Neural cell (in vitro differentiated cells): Measurements from ENCODE around the gene ADAM30. TPM values are rescaled to one million over a fixed set of nuclear protein-coding genes. Genes with fewer than 3 reads are reported as not detected.
"Not testable (repeated sequence)": the region's sequence is repeated elsewhere in the genome, so short reads cannot be mapped to it uniquely, and the experiment has no call there.

Experiments used
- H2AFZ ChIP-seq: fragments of 200-600, 300-800 bp; sonication (generic), shearing (Covaris generic); 2 replicates; pipeline ENCODE4 v1.6.0; 2014; ENCODE audit warnings: low read depth, mild to moderate bottlenecking, antibody characterized with exemption, low read length, moderate library complexity
- H3F3A ChIP-seq: fragments of 200-600 bp; shearing (Covaris generic); 2 replicates; pipeline ENCODE4 v1.6.1; 2016; ENCODE audit warnings: mild to moderate bottlenecking, moderate library complexity, mixed read lengths, antibody characterized with exemption, low read length; ENCODE audit not compliant: insufficient read depth, poor library complexity, severe bottlenecking
- H3K27ac ChIP-seq: fragments of 200-600, 300-800 bp; sonication (generic), shearing (Covaris generic); 2 replicates; pipeline ENCODE4 v1.5.1; 2014; ENCODE audit warnings: mild to moderate bottlenecking, low read length, moderate library complexity
- H3K27me3 ChIP-seq: fragments of 300-800, 200-600 bp; sonication (generic), shearing (Covaris generic); 2 replicates; pipeline ENCODE4 v1.6.0; 2014; ENCODE audit warnings: mild to moderate bottlenecking, low read depth, low read length, moderate library complexity; ENCODE audit not compliant: insufficient read depth
- H3K36me3 ChIP-seq: fragments of 300-800, 200-600 bp; sonication (generic), shearing (Covaris generic); 2 replicates; pipeline ENCODE4 v1.5.1; 2014; ENCODE audit warnings: mild to moderate bottlenecking, antibody characterized with exemption, low read length, moderate library complexity; ENCODE audit not compliant: insufficient read depth
- H3K4me2 ChIP-seq: fragments of 300-800, 200-600 bp; sonication (generic), shearing (Covaris generic); 2 replicates; pipeline ENCODE4 v1.6.0; 2014; ENCODE audit warnings: mild to moderate bottlenecking, low read length
- H3K4me3 ChIP-seq: fragments of 300-800, 200-600 bp; sonication (generic), shearing (Covaris generic); 2 replicates; pipeline ENCODE4 v1.5.1; 2014; ENCODE audit warnings: mild to moderate bottlenecking, low read length, moderate library complexity
- H3K79me2 ChIP-seq: fragments of 200-600 bp; shearing (Covaris generic); replicated peaks from 2 replicates; pipeline ENCODE4 v1.6.0; 2014; ENCODE audit warnings: mild to moderate bottlenecking, low read length, moderate library complexity; ENCODE audit not compliant: insufficient read depth
- H3K9ac ChIP-seq: fragments of 300-800, 200-600 bp; sonication (generic), shearing (Covaris generic); 2 replicates; pipeline ENCODE4 v1.6.1; 2016; ENCODE audit warnings: mild to moderate bottlenecking, low read length, mixed read lengths
- H3K9me2 ChIP-seq: fragments of 200-600 bp; shearing (Covaris generic); 2 replicates; pipeline ENCODE4 v1.6.1; 2016; ENCODE audit warnings: mild to moderate bottlenecking, low read length, mixed read lengths; ENCODE audit not compliant: insufficient read depth
- H3K9me3 ChIP-seq: fragments of 200-600, 300-800 bp; sonication (generic), shearing (Covaris generic); 2 replicates; pipeline ENCODE4 v1.6.1; 2016; ENCODE audit warnings: mild to moderate bottlenecking, mixed run types, low read length, moderate library complexity, mixed read lengths
- H4K20me1 ChIP-seq: fragments of 200-600 bp; shearing (Covaris generic); 2 replicates; pipeline ENCODE4 v1.6.1; 2016; ENCODE audit warnings: mild to moderate bottlenecking, mixed run types; ENCODE audit not compliant: insufficient read depth
- EP300 ChIP-seq: fragments of 450-650 bp; conservative IDR thresholded peaks from 2 replicates; pipeline ENCODE4 v1.6.1; 2014; ENCODE audit warnings: antibody characterized with exemption, mild to moderate bottlenecking, moderate library complexity; ENCODE audit not compliant: poor library complexity, severe bottlenecking
- EZH2 ChIP-seq: fragments of 200-600, 300-800 bp; shearing (Covaris generic), sonication (generic); IDR thresholded peaks from 2 replicates; pipeline ENCODE4 v1.6.1; 2014; ENCODE audit warnings: antibody characterized with exemption, low read length, borderline replicate concordance, mild to moderate bottlenecking; ENCODE audit not compliant: insufficient read depth, poor library complexity, severe bottlenecking
- MXI1 ChIP-seq: fragments of 450-650 bp; conservative IDR thresholded peaks from 2 replicates; pipeline ENCODE4 v1.6.1; 2014; ENCODE audit warnings: antibody characterized with exemption, mild to moderate bottlenecking; ENCODE audit not compliant: poor library complexity, severe bottlenecking
- POLR2AphosphoS5 ChIP-seq: IDR thresholded peaks from 2 replicates; pipeline ENCODE4 v1.6.1; 2012
- RAD21 ChIP-seq: fragments of 450-650 bp; conservative IDR thresholded peaks from 2 replicates; pipeline ENCODE4 v1.6.1; 2014; ENCODE audit warnings: antibody characterized with exemption, mild to moderate bottlenecking, moderate library complexity
- SMC3 ChIP-seq: fragments of 450-650 bp; conservative IDR thresholded peaks from 2 replicates; pipeline ENCODE4 v1.6.1; 2014; ENCODE audit warnings: antibody characterized with exemption, mild to moderate bottlenecking, moderate library complexity; ENCODE audit not compliant: poor library complexity
- TAF1 ChIP-seq: IDR thresholded peaks from 2 replicates; pipeline ENCODE4 v1.6.1; 2012; ENCODE audit warnings: low read depth
- polyA plus RNA-seq: library from polyadenylated mRNA; depleted of rRNA; stranded (reverse); fragments of >200 nt; gene quantifications from 2 replicates; pipeline ENCODE4 v1.2.3, GENCODE V29; 2014
- TF ChIP-seq, protein P1 (sequence below): fragments of 450-650 bp; IDR thresholded peaks from 2 replicates; pipeline ENCODE4 v1.5.1; 2014; ENCODE audit warnings: antibody characterized with exemption, mild to moderate bottlenecking, moderate library complexity; ENCODE audit not compliant: poor library complexity, severe bottlenecking
- TF ChIP-seq, protein P2 (sequence below): IDR thresholded peaks from 2 replicates; pipeline ENCODE4 v1.6.1; 2012; ENCODE audit warnings: borderline replicate concordance

ADAM30 gene
- polyA plus RNA-seq, 1 donor from 2014 or later, result not detected

DNA sequence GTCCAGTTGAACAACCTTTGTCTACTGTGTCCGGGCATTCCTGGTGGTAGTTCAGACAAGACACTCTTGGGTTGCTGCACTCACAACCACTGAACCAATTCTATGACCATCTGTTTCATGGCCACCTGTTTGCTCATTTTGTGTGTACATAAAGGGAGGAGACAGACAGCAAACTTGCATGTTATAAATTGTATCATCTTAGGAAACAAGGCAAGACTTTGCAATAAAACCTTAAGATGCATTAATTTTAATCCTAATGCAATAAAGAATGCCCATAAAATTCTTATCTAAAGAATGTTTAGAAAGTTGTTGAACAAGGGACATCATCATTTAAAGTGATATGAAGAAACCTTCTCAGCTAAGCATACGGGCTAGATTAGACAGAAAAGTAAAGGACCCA is 34.8 kb downstream of the ADAM30 start:
- no peaks in the 10 kb centered on the region for H3K79me2 ChIP-seq
- no peaks in the 10 kb centered on the region for H3F3A ChIP-seq
- no peak overlapping the region for H3K4me2 ChIP-seq
- no peak overlapping the region for H2AFZ ChIP-seq
- H3K9ac ChIP-seq, result no peak overlapping the region
- no peaks in the 10 kb centered on the region for H3K36me3 ChIP-seq
- no peaks in the 10 kb centered on the region for H3K27me3 ChIP-seq
- H3K9me3 ChIP-seq, result no peaks in the 10 kb centered on the region
- H4K20me1 ChIP-seq, result no peaks in the 10 kb centered on the region
- TF ChIP-seq EP300, result no peak
- TF ChIP-seq, protein P1, sequence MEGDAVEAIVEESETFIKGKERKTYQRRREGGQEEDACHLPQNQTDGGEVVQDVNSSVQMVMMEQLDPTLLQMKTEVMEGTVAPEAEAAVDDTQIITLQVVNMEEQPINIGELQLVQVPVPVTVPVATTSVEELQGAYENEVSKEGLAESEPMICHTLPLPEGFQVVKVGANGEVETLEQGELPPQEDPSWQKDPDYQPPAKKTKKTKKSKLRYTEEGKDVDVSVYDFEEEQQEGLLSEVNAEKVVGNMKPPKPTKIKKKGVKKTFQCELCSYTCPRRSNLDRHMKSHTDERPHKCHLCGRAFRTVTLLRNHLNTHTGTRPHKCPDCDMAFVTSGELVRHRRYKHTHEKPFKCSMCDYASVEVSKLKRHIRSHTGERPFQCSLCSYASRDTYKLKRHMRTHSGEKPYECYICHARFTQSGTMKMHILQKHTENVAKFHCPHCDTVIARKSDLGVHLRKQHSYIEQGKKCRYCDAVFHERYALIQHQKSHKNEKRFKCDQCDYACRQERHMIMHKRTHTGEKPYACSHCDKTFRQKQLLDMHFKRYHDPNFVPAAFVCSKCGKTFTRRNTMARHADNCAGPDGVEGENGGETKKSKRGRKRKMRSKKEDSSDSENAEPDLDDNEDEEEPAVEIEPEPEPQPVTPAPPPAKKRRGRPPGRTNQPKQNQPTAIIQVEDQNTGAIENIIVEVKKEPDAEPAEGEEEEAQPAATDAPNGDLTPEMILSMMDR, result no peak
- no peaks in the 10 kb centered on the region for H3K9me2 ChIP-seq
- no peak overlapping the region for H3K4me3 ChIP-seq
- no peak overlapping the region for H3K27ac ChIP-seq

DNA sequence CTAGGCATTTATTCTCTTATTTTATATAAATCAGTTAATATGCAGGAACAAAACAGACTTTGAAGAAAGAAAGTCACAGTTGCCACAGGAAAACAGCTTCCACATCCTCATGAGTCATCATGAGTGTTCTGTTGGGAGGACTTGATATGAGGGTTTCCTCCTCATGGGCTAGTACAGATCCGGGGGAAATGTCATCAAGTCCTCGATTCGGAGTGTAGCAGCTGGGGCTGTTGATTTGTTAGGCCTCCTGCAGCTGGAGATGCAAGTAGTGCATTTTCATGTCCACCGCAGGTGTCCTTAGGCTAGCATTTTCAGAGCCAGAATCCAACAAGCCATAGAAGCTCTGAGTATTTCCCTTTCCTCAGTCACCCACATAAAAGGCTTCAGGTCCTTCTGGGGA is 36.7 kb downstream of the ADAM30 start:
- H2AFZ ChIP-seq, result no peak overlapping the region
- no peak overlapping the region for H3K9ac ChIP-seq
- H3K4me2 ChIP-seq, result no peak overlapping the region
- no peaks in the 10 kb centered on the region for H3K36me3 ChIP-seq
- H3K27me3 ChIP-seq, result no peaks in the 10 kb centered on the region
- no peaks in the 10 kb centered on the region for H4K20me1 ChIP-seq
- H3K27ac ChIP-seq, result no peak overlapping the region
- H3F3A ChIP-seq, result no peaks in the 10 kb centered on the region
- H3K9me2 ChIP-seq, result no peaks in the 10 kb centered on the region
- no peaks in the 10 kb centered on the region for H3K79me2 ChIP-seq
- TF ChIP-seq, protein P1, result no peak
- TF ChIP-seq, protein P2, sequence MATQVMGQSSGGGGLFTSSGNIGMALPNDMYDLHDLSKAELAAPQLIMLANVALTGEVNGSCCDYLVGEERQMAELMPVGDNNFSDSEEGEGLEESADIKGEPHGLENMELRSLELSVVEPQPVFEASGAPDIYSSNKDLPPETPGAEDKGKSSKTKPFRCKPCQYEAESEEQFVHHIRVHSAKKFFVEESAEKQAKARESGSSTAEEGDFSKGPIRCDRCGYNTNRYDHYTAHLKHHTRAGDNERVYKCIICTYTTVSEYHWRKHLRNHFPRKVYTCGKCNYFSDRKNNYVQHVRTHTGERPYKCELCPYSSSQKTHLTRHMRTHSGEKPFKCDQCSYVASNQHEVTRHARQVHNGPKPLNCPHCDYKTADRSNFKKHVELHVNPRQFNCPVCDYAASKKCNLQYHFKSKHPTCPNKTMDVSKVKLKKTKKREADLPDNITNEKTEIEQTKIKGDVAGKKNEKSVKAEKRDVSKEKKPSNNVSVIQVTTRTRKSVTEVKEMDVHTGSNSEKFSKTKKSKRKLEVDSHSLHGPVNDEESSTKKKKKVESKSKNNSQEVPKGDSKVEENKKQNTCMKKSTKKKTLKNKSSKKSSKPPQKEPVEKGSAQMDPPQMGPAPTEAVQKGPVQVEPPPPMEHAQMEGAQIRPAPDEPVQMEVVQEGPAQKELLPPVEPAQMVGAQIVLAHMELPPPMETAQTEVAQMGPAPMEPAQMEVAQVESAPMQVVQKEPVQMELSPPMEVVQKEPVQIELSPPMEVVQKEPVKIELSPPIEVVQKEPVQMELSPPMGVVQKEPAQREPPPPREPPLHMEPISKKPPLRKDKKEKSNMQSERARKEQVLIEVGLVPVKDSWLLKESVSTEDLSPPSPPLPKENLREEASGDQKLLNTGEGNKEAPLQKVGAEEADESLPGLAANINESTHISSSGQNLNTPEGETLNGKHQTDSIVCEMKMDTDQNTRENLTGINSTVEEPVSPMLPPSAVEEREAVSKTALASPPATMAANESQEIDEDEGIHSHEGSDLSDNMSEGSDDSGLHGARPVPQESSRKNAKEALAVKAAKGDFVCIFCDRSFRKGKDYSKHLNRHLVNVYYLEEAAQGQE, result no peak
- TF ChIP-seq EZH2 (no peak), SMC3 (no peak), POLR2AphosphoS5 (no peak), TAF1 (no peak), MXI1 (no peak), EP300 (no peak), RAD21 (no peak)
- H3K9me3 ChIP-seq, result no peaks in the 10 kb centered on the region
- H3K4me3 ChIP-seq, result no peak overlapping the region

DNA sequence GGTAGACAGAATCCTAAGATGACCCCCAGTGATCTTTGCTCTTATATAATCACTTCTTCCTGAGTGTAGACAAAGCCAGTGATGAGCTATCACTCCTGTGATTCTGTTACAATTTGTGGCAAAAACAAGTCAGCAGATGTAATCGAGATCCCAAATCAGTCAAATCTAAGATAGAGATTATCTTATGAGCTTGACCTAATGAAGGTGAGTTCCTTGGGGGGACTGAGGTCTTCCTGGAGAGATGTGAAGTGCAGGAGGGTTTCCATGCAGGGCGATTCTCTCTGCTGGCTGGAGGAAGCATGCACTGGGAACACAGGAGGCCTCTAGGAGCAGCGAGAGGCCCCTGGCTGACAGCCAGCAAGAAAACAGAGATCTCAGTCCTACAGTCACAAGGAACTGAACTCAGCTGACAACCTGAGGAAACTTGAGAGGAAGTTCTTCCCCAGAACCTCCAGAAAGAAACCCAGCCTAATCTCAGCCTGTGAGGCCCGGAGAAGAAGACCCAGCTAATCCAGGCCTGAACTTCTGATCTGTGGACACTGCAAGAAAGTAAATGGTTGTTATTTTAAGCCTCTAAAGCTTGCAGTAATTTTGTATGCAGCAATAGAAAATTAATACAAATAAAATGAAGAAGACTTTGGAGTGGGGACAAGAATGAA is 37.6 kb downstream of the ADAM30 start:
- H3K9me2 ChIP-seq, H3K36me3 ChIP-seq, H3K9ac ChIP-seq, H3K9me3 ChIP-seq, H3K27me3 ChIP-seq, H2AFZ ChIP-seq, H3K27ac ChIP-seq, H4K20me1 ChIP-seq, H3K79me2 ChIP-seq, H3K4me2 ChIP-seq, H3F3A ChIP-seq, H3K4me3 ChIP-seq: not testable (repeated sequence)
